Stimulated activated CD8-positive, alpha-beta memory T cell treated with anti-CD3 and anti-CD28 coated beads, Interleukin-15, amount 100 ng/mL, for 48 hours (primary cell): ENCODE data around the gene RCAN1.
"Not testable (repeated sequence)": the region's sequence is repeated elsewhere in the genome, so short reads cannot be mapped to it uniquely, and the experiment has no call there.

Experiments
- DNase-seq, 2 donors: peaks; one replicate each; pipeline ENCODE4 v3.0.0-alpha.2; 2020; ENCODE audit warnings: low read depth in 2 of 2

Gene RCAN1

GRCh38 chr21:34569381-34569979 lies 45.4 kb downstream of the RCAN1 start:
- no peak for DNase-seq

GRCh38 chr21:34568801-34569200 lies 46.1 kb downstream of the RCAN1 start:
- DNase-seq, result not testable (repeated sequence)

GRCh38 chr21:34567604-34568155 lies 47.2 kb downstream of the RCAN1 start:
- DNase-seq, result no peak

GRCh38 chr21:34565238-34565637 lies 49.7 kb downstream of the RCAN1 start:
- DNase-seq, result no peak

GRCh38 chr21:34563370-34563769 lies 51.5 kb downstream of the RCAN1 start:
- not testable (repeated sequence) for DNase-seq

GRCh38 chr21:34561806-34562205 lies 53.1 kb downstream of the RCAN1 start:
- DNase-seq, result no peak

GRCh38 chr21:34560609-34561008 lies 54.3 kb downstream of the RCAN1 start:
- no peak for DNase-seq

- DNase-seq, result no peak
These were observed 54.9 kb downstream of the RCAN1 start for GRCh38 chr21:34560021-34560420.

- DNase-seq, result no peak
These were observed 55.8 kb downstream of the RCAN1 start for GRCh38 chr21:34559089-34559631.

- no peak for DNase-seq
These were observed 56.7 kb downstream of the RCAN1 start for GRCh38 chr21:34558166-34558565.

- no peak for DNase-seq
These were observed 57.7 kb downstream of the RCAN1 start for GRCh38 chr21:34557261-34557660.

GRCh38 chr21:34554670-34555069 lies 60.2 kb downstream of the RCAN1 start:
- DNase-seq, result not testable (repeated sequence)

- DNase-seq, result no peak
These were observed 60.7 kb downstream of the RCAN1 start for GRCh38 chr21:34554227-34554626.

- no peak for DNase-seq
These were observed 61.6 kb downstream of the RCAN1 start for GRCh38 chr21:34553151-34553952.

- no peak for DNase-seq
These were observed 62.4 kb downstream of the RCAN1 start for GRCh38 chr21:34552360-34553098.

GRCh38 chr21:34550182-34550799 lies 64.6 kb downstream of the RCAN1 start:
- no peak for DNase-seq

GRCh38 chr21:34548781-34549376 lies 66.0 kb downstream of the RCAN1 start:
- no peak for DNase-seq

- no peak for DNase-seq
These were observed 68.4 kb downstream of the RCAN1 start for GRCh38 chr21:34546542-34546941.

GRCh38 chr21:34545079-34545884 lies 69.6 kb downstream of the RCAN1 start:
- no peak for DNase-seq

GRCh38 chr21:34544032-34544496 lies 70.8 kb downstream of the RCAN1 start:
- DNase-seq, result no peak
